SK-N-SH treated with all-trans-retinoic acid at 6 μM for 48 hours (cell line): Measurements from ENCODE around the gene FRMD5.

ENCODE experiments used
- ATAC-seq: fragments of 200-7000 bp; cut with Tn5 transposase; 3 replicates; pipeline ENCODE4 v1.9.1; 2020; ENCODE audit warnings: mild to moderate bottlenecking, moderate library complexity
- ARNTL ChIP-seq: fragments of 450-650 bp; formaldehyde crosslinking; IDR thresholded peaks from 2 replicates; pipeline ENCODE4 v1.5.0; 2020; ENCODE audit warnings: low read depth, mild to moderate bottlenecking, moderate library complexity, borderline replicate concordance
- BACH2 ChIP-seq: fragments of 250-450 bp; sonication (Bioruptor Pico); IDR thresholded peaks from 2 replicates; pipeline ENCODE4 v1.9.0; 2021; ENCODE audit warnings: mild to moderate bottlenecking, borderline replicate concordance
- CSDC2 ChIP-seq: fragments of 250-450 bp; sonication (Bioruptor Pico); IDR thresholded peaks from 2 replicates; pipeline ENCODE4 v1.5.0; 2020; ENCODE audit warnings: mild to moderate bottlenecking, moderate library complexity
- ESRRG ChIP-seq: fragments of 250-450 bp; sonication (Bioruptor Pico); IDR thresholded peaks from 2 replicates; pipeline ENCODE4 v1.6.1; 2021; ENCODE audit warnings: mild to moderate bottlenecking
- GLIS3 ChIP-seq: fragments of 250-450 bp; sonication (Bioruptor Pico); IDR thresholded peaks from 2 replicates; pipeline ENCODE4 v1.5.0; 2020; ENCODE audit warnings: mild to moderate bottlenecking, moderate library complexity
- ISL1 ChIP-seq: fragments of 250-450 bp; sonication (Bioruptor Pico); IDR thresholded peaks from 2 replicates; pipeline ENCODE4 v2.1.2; 2022; ENCODE audit warnings: mild to moderate bottlenecking, moderate library complexity
- OSR1 ChIP-seq: fragments of 250-450 bp; sonication (Bioruptor Pico); IDR thresholded peaks from 2 replicates; pipeline ENCODE4 v1.8.0; 2022; ENCODE audit warnings: moderate library complexity, mild to moderate bottlenecking, inconsistent platforms
- PPARA ChIP-seq: fragments of 250-450 bp; sonication (Bioruptor Pico); IDR thresholded peaks from 2 replicates; pipeline ENCODE4 v1.5.0; 2020; ENCODE audit warnings: mild to moderate bottlenecking, borderline replicate concordance
- RARB ChIP-seq: fragments of 250-450 bp; sonication (Bioruptor Pico); IDR thresholded peaks from 2 replicates; pipeline ENCODE4 v1.8.0; 2021; ENCODE audit warnings: mild to moderate bottlenecking, moderate library complexity
- SNAI2 ChIP-seq: fragments of 250-450 bp; sonication (Bioruptor Pico); IDR thresholded peaks from 2 replicates; pipeline ENCODE4 v1.5.0; 2020; ENCODE audit warnings: mild to moderate bottlenecking, moderate library complexity
- TCF4 ChIP-seq: fragments of 250-450 bp; sonication (Bioruptor Pico); IDR thresholded peaks from 2 replicates; pipeline ENCODE4 v1.8.0; 2021; ENCODE audit warnings: mild to moderate bottlenecking, moderate library complexity, borderline replicate concordance
- TOX ChIP-seq: fragments of 250-450 bp; sonication (Bioruptor Pico); IDR thresholded peaks from 2 replicates; pipeline ENCODE4 v1.8.0; 2021; ENCODE audit warnings: mild to moderate bottlenecking, moderate library complexity, borderline replicate concordance
- ZC3H10 ChIP-seq: fragments of 250-450 bp; sonication (Bioruptor Pico); IDR thresholded peaks from 2 replicates; pipeline ENCODE4 v1.5.1; 2021; ENCODE audit warnings: mild to moderate bottlenecking, moderate library complexity
- ZFP3 ChIP-seq: fragments of 250-450 bp; sonication (Bioruptor Pico); IDR thresholded peaks from 2 replicates; pipeline ENCODE4 v1.5.0; 2020; ENCODE audit warnings: mild to moderate bottlenecking, moderate library complexity
- ZFP30 ChIP-seq: fragments of 450-650 bp; formaldehyde crosslinking; IDR thresholded peaks from 2 replicates; pipeline ENCODE4 v1.5.0; 2022; ENCODE audit warnings: mild to moderate bottlenecking, moderate library complexity
- ZNF565 ChIP-seq: fragments of 450-650 bp; formaldehyde crosslinking; conservative IDR thresholded peaks from 2 replicates; pipeline ENCODE4 v1.5.0; 2020; ENCODE audit warnings: low read depth, mild to moderate bottlenecking, moderate library complexity
- ZNF70 ChIP-seq: fragments of 450-650 bp; formaldehyde crosslinking; IDR thresholded peaks from 2 replicates; pipeline ENCODE4 v1.5.0; 2020; ENCODE audit warnings: mild to moderate bottlenecking, moderate library complexity
- ZNF8 ChIP-seq: fragments of 450-650 bp; formaldehyde crosslinking; IDR thresholded peaks from 2 replicates; pipeline ENCODE4 v1.5.0; 2020; ENCODE audit warnings: mild to moderate bottlenecking, moderate library complexity
- TF ChIP-seq, protein P1 (sequence below): fragments of 250-450 bp; sonication (Bioruptor Pico); IDR thresholded peaks from 2 replicates; pipeline ENCODE4 v1.5.0; 2020; ENCODE audit warnings: mild to moderate bottlenecking, moderate library complexity
- TF ChIP-seq, protein P2 (sequence below): fragments of 250-450 bp; sonication (Bioruptor Pico); IDR thresholded peaks from 2 replicates; pipeline ENCODE4 v1.8.0; 2021; ENCODE audit warnings: low read depth, mild to moderate bottlenecking, moderate library complexity, borderline replicate concordance
- TF ChIP-seq, protein P3 (sequence below): fragments of 250-450 bp; sonication (Bioruptor Pico); IDR thresholded peaks from 2 replicates; pipeline ENCODE4 v1.8.0; 2020; ENCODE audit warnings: mild to moderate bottlenecking, moderate library complexity, borderline replicate concordance
- TF ChIP-seq, protein P4 (sequence below): fragments of 250-450 bp; sonication (Bioruptor Pico); IDR thresholded peaks from 2 replicates; pipeline ENCODE4 v1.5.1; 2021; ENCODE audit warnings: mild to moderate bottlenecking, moderate library complexity

FRMD5 gene

DNA sequence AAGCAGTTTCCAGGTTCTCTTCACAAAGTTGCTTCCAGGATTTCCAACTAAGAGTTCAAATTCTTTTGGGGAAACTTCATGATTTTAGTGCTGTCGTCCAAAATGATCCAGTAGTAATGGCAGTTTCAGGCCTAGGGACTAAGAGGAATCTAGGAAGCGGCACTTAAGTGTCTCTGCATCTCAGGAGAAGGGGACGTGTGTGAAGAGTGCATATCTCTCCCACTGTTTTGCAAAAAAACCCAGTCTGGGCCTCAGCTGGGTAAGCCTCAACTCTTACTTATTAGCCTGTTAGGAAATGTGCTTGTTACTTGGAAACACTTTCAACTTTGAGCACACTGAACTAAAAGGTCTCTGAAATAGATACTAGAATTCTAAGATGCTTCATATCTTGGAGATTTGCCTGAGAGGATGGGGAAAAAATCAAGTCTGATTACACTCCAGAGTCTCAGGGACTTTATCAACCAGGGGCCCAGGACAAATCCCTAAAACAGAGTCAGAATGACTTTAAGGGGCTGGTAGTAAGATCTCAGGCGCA, 286.5 kb downstream of the FRMD5 start:
- no peak for ATAC-seq
- TF ChIP-seq ISL1 (no peak), PPARA (CRISPR knock-in tag) (no peak), BACH2 (no peak), CSDC2 (CRISPR knock-in tag) (no peak), GLIS3 (CRISPR knock-in tag) (no peak), OSR1 (CRISPR knock-in tag) (no peak), TOX (no peak), ZNF70 (no peak), ZNF565 (no peak), ESRRG (CRISPR knock-in tag) (no peak), ZFP3 (CRISPR knock-in tag) (no peak), ZC3H10 (CRISPR knock-in tag) (no peak)
- TF ChIP-seq, protein P1, sequence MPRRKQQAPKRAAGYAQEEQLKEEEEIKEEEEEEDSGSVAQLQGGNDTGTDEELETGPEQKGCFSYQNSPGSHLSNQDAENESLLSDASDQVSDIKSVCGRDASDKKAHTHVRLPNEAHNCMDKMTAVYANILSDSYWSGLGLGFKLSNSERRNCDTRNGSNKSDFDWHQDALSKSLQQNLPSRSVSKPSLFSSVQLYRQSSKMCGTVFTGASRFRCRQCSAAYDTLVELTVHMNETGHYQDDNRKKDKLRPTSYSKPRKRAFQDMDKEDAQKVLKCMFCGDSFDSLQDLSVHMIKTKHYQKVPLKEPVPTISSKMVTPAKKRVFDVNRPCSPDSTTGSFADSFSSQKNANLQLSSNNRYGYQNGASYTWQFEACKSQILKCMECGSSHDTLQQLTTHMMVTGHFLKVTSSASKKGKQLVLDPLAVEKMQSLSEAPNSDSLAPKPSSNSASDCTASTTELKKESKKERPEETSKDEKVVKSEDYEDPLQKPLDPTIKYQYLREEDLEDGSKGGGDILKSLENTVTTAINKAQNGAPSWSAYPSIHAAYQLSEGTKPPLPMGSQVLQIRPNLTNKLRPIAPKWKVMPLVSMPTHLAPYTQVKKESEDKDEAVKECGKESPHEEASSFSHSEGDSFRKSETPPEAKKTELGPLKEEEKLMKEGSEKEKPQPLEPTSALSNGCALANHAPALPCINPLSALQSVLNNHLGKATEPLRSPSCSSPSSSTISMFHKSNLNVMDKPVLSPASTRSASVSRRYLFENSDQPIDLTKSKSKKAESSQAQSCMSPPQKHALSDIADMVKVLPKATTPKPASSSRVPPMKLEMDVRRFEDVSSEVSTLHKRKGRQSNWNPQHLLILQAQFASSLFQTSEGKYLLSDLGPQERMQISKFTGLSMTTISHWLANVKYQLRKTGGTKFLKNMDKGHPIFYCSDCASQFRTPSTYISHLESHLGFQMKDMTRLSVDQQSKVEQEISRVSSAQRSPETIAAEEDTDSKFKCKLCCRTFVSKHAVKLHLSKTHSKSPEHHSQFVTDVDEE (CRISPR knock-in tag) = no peak
- TF ChIP-seq, protein P2, sequence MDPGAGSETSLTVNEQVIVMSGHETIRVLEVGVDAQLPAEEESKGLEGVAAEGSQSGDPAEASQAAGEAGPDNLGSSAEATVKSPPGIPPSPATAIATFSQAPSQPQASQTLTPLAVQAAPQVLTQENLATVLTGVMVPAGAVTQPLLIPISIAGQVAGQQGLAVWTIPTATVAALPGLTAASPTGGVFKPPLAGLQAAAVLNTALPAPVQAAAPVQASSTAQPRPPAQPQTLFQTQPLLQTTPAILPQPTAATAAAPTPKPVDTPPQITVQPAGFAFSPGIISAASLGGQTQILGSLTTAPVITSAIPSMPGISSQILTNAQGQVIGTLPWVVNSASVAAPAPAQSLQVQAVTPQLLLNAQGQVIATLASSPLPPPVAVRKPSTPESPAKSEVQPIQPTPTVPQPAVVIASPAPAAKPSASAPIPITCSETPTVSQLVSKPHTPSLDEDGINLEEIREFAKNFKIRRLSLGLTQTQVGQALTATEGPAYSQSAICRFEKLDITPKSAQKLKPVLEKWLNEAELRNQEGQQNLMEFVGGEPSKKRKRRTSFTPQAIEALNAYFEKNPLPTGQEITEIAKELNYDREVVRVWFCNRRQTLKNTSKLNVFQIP (CRISPR knock-in tag) = no peak
- TF ChIP-seq, protein P3, sequence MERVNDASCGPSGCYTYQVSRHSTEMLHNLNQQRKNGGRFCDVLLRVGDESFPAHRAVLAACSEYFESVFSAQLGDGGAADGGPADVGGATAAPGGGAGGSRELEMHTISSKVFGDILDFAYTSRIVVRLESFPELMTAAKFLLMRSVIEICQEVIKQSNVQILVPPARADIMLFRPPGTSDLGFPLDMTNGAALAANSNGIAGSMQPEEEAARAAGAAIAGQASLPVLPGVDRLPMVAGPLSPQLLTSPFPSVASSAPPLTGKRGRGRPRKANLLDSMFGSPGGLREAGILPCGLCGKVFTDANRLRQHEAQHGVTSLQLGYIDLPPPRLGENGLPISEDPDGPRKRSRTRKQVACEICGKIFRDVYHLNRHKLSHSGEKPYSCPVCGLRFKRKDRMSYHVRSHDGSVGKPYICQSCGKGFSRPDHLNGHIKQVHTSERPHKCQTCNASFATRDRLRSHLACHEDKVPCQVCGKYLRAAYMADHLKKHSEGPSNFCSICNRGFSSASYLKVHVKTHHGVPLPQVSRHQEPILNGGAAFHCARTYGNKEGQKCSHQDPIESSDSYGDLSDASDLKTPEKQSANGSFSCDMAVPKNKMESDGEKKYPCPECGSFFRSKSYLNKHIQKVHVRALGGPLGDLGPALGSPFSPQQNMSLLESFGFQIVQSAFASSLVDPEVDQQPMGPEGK (CRISPR knock-in tag) = no peak
- TF ChIP-seq, protein P4, sequence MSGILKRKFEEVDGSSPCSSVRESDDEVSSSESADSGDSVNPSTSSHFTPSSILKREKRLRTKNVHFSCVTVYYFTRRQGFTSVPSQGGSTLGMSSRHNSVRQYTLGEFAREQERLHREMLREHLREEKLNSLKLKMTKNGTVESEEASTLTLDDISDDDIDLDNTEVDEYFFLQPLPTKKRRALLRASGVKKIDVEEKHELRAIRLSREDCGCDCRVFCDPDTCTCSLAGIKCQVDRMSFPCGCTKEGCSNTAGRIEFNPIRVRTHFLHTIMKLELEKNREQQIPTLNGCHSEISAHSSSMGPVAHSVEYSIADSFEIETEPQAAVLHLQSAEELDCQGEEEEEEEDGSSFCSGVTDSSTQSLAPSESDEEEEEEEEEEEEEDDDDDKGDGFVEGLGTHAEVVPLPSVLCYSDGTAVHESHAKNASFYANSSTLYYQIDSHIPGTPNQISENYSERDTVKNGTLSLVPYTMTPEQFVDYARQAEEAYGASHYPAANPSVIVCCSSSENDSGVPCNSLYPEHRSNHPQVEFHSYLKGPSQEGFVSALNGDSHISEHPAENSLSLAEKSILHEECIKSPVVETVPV (CRISPR knock-in tag) = no peak
- TF ChIP-seq, all 23 proteins: peak for 0

DNA sequence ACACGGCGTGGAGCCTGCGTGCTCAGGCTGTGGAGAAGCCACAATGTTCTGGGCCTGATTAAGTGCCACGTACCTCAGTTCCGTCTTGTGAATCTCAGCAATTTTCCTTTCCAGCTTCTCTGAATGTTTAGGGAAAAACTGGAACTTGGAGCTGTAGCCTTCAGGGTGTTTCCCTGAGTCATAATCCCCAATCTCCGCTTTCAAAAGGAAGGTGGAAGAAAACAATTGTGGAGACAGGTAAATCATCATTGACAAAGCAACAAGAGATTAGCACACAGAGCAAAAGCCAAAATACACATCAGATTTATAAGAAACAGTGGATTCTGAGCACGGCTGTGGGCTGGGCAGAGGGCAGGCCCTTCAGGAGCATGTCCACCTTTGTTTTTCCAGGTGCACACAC, 289.3 kb downstream of the FRMD5 start:
- TF ChIP-seq RARB (CRISPR knock-in tag) (no peak), CSDC2 (CRISPR knock-in tag) (no peak), ESRRG (CRISPR knock-in tag) (no peak), BACH2 (no peak), SNAI2 (CRISPR knock-in tag) (no peak), ZFP30 (CRISPR knock-in tag) (no peak), ZFP3 (CRISPR knock-in tag) (no peak), ZNF8 (CRISPR knock-in tag) (no peak), ISL1 (no peak), TCF4 (CRISPR knock-in tag) (no peak), ZC3H10 (CRISPR knock-in tag) (no peak), GLIS3 (CRISPR knock-in tag) (no peak), OSR1 (CRISPR knock-in tag) (no peak), ARNTL (no peak), ZNF565 (no peak)
- TF ChIP-seq, protein P4 (CRISPR knock-in tag) = no peak
- TF ChIP-seq, protein P1 (CRISPR knock-in tag) = no peak
- TF ChIP-seq, protein P3 (CRISPR knock-in tag) = no peak
- ATAC-seq = no peak
